ENCODE data around the gene MB. TPM values are rescaled to one million over a fixed set of nuclear protein-coding genes. Genes with fewer than 3 reads are reported as not detected.

MB gene
- total RNA-seq, 2 donors from 2014 or later: 1.4 to 2.6 TPM

- no peak overlapping the region for H3K27ac ChIP-seq (ENCODE audit: low read depth, low read length)
- no peaks in the 10 kb centered on the region for H3K27me3 ChIP-seq (ENCODE audit: control insufficient read depth, insufficient read depth, low read length, poor library complexity, severe bottlenecking)
- no peak overlapping the region for H3K4me3 ChIP-seq (ENCODE audit: low read length)
- TF ChIP-seq, protein P1, sequence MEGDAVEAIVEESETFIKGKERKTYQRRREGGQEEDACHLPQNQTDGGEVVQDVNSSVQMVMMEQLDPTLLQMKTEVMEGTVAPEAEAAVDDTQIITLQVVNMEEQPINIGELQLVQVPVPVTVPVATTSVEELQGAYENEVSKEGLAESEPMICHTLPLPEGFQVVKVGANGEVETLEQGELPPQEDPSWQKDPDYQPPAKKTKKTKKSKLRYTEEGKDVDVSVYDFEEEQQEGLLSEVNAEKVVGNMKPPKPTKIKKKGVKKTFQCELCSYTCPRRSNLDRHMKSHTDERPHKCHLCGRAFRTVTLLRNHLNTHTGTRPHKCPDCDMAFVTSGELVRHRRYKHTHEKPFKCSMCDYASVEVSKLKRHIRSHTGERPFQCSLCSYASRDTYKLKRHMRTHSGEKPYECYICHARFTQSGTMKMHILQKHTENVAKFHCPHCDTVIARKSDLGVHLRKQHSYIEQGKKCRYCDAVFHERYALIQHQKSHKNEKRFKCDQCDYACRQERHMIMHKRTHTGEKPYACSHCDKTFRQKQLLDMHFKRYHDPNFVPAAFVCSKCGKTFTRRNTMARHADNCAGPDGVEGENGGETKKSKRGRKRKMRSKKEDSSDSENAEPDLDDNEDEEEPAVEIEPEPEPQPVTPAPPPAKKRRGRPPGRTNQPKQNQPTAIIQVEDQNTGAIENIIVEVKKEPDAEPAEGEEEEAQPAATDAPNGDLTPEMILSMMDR (conservative IDR thresholded peaks at IDR 0.05): no peak
- H3K9me3 ChIP-seq (ENCODE audit: control insufficient read depth, low read length): no peaks in the 10 kb centered on the region
- Mint-ChIP-seq H3K4me3 (no peak overlapping the region), H3K36me3 (ENCODE audit: low read depth) (peaks cover 2% of the 10 kb centered on the region), H3K27me3 (ENCODE audit: insufficient read depth) (no peaks in the 10 kb centered on the region), H3K27ac (no peak overlapping the region), H3K4me1 (peaks cover 16% of the 10 kb centered on the region), H3K9me3 (peaks cover 1% of the 10 kb centered on the region)
- peaks cover 7% of the 10 kb centered on the region for H3K4me1 ChIP-seq (ENCODE audit: control insufficient read depth, insufficient read depth, low read length)
- no peaks in the 10 kb centered on the region for H3K36me3 ChIP-seq (ENCODE audit: control insufficient read depth, insufficient read depth, low read length)
- no peak for DNase-seq
- WGBS, 2 experiments (ENCODE audit: insufficient coverage in 1 of 2, insufficient read length in 1 of 2): 89 to 91% methylated on average over 10 to 12 of the region's 12 CpGs
- H3K9ac ChIP-seq (ENCODE audit: extremely low read depth, low read length, poor library complexity, severe bottlenecking): no peak overlapping the region
Observed at GRCh38 chr22:35600476-35600875, 16.7 kb downstream of the MB start.

- Mint-ChIP-seq H3K27me3 (ENCODE audit: insufficient read depth) (no peaks in the 10 kb centered on the region), H3K4me3 (no peak overlapping the region), H3K36me3 (ENCODE audit: low read depth) (peaks cover 4% of the 10 kb centered on the region), H3K9me3 (peaks cover 1% of the 10 kb centered on the region), H3K27ac (no peak overlapping the region), H3K4me1 (peaks cover 9% of the 10 kb centered on the region)
- Histone ChIP-seq H3K4me1 (ENCODE audit: control insufficient read depth, insufficient read depth, low read length) (peaks cover 3% of the 10 kb centered on the region), H3K4me3 (ENCODE audit: low read length) (no peak overlapping the region), H3K36me3 (ENCODE audit: control insufficient read depth, insufficient read depth, low read length) (no peaks in the 10 kb centered on the region), H3K9me3 (ENCODE audit: control insufficient read depth, low read length) (no peaks in the 10 kb centered on the region), H3K9ac (ENCODE audit: extremely low read depth, low read length, poor library complexity, severe bottlenecking) (no peak overlapping the region), H3K27me3 (ENCODE audit: control insufficient read depth, insufficient read depth, low read length, poor library complexity, severe bottlenecking) (no peaks in the 10 kb centered on the region), H3K27ac (ENCODE audit: low read depth, low read length) (no peak overlapping the region)
- 93 to 95% methylated on average over 4 of the region's 4 CpGs for WGBS, 2 experiments (ENCODE audit: insufficient coverage in 1 of 2, insufficient read length in 1 of 2)
- TF ChIP-seq, protein P1 (conservative IDR thresholded peaks at IDR 0.05): no peak
- DNase-seq: no peak
Observed at GRCh38 chr22:35599364-35599763, 17.8 kb downstream of the MB start.

DNA sequence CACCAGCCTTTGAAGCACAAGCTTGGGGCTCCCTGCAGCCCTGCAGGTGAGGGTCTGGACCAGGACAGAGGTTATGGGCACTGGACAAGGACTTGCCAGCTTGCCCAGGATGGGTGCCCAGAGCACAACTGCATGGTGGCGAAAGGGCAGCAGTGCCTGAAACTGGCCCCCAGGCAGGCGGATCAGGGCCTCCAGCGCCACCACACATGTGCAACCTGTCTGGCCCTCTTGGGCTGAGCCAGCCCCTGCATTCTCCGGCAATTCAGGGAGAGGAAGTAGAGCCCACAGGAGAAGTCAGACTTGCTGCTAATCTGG is 18.8 kb downstream of the MB start:
- Mint-ChIP-seq H3K9me3 (peaks cover 1% of the 10 kb centered on the region), H3K27ac (no peak overlapping the region), H3K4me3 (no peak overlapping the region), H3K27me3 (ENCODE audit: insufficient read depth) (no peaks in the 10 kb centered on the region), H3K36me3 (ENCODE audit: low read depth) (peaks cover 4% of the 10 kb centered on the region), H3K4me1 (peaks cover 13% of the 10 kb centered on the region)
- H3K4me3 ChIP-seq (ENCODE audit: low read length): no peak overlapping the region
- peaks cover 9% of the 10 kb centered on the region for H3K4me1 ChIP-seq (ENCODE audit: control insufficient read depth, insufficient read depth, low read length)
- no peak overlapping the region for H3K9ac ChIP-seq (ENCODE audit: extremely low read depth, low read length, poor library complexity, severe bottlenecking)
- 93% methylated on average over 3 to 4 of the region's 4 CpGs for WGBS, 2 experiments (ENCODE audit: insufficient coverage in 1 of 2, insufficient read length in 1 of 2)
- H3K27ac ChIP-seq (ENCODE audit: low read depth, low read length): no peak overlapping the region
- DNase-seq: no peak
- TF ChIP-seq, protein P1 (conservative IDR thresholded peaks at IDR 0.05): no peak
- no peaks in the 10 kb centered on the region for H3K9me3 ChIP-seq (ENCODE audit: control insufficient read depth, low read length)
- H3K36me3 ChIP-seq (ENCODE audit: control insufficient read depth, insufficient read depth, low read length): no peaks in the 10 kb centered on the region
- H3K27me3 ChIP-seq (ENCODE audit: control insufficient read depth, insufficient read depth, low read length, poor library complexity, severe bottlenecking): no peaks in the 10 kb centered on the region

All from endodermal cell (in vitro differentiated cells).